HepG2 (cell line): Measurements from ENCODE around the gene SRRM3. TPM values are rescaled to one million over a fixed set of nuclear protein-coding genes. Genes with fewer than 3 reads are reported as not detected.

Experiments used
- ARID4A ChIP-seq: sonication (generic); formaldehyde crosslinking; IDR thresholded peaks from 2 replicates; pipeline ENCODE4 v1.5.0; 2020; ENCODE audit warnings: mild to moderate bottlenecking, missing genetic modification reagents, borderline replicate concordance
- CREM ChIP-seq, 2 experiments: sonication (generic) in 1 of 2; formaldehyde crosslinking in 1 of 2; IDR thresholded peaks; 2 replicates each; pipeline versions ENCODE4 v1.4.0 to v1.6.1; 2016 to 2020; ENCODE audit warnings: antibody characterized with exemption in 1 of 2, mild to moderate bottlenecking in 1 of 2, missing genetic modification reagents in 1 of 2
- DMAP1 ChIP-seq: IDR thresholded peaks from 2 replicates; pipeline ENCODE4 v1.6.1; 2016
- ETV5 ChIP-seq: IDR thresholded peaks from 2 replicates; pipeline ENCODE4 v1.6.1; 2018; ENCODE audit warnings: missing biosample characterization, missing genetic modification reagents, inconsistent platforms, borderline replicate concordance
- FOSL1 ChIP-seq: sonication (generic); formaldehyde crosslinking; IDR thresholded peaks from 2 replicates; pipeline ENCODE4 v1.9.0; 2021; ENCODE audit warnings: missing genetic modification reagents, borderline replicate concordance
- FOXA1 ChIP-seq, 2 experiments: fragments of 450-650 bp in 1 of 2; sonication (generic) in 1 of 2; formaldehyde crosslinking in 1 of 2; IDR thresholded peaks; 2 replicates each; pipeline versions ENCODE4 v1.4.0 to v1.6.1; 2016 to 2020; ENCODE audit warnings: missing genetic modification reagents in 1 of 2
- LCORL ChIP-seq, 2 experiments: fragments of 450-650 bp in 1 of 2; sonication (generic) in 1 of 2; formaldehyde crosslinking in 1 of 2; IDR thresholded peaks; 2 replicates each; pipeline versions ENCODE4 v1.5.0 to v1.6.1; 2017 to 2020; ENCODE audit warnings: antibody characterized with exemption in 1 of 2, missing genetic modification reagents in 1 of 2
- ZKSCAN1 ChIP-seq: fragments of 150-350 bp; IDR thresholded peaks from 2 replicates; pipeline ENCODE4 v1.6.1; 2014; ENCODE audit warnings: low read length
- ZNF3 ChIP-seq: IDR thresholded peaks from 2 replicates; pipeline ENCODE4 v1.7.0; 2017; ENCODE audit warnings: inconsistent platforms
- ZNF460 ChIP-seq: sonication (generic); formaldehyde crosslinking; IDR thresholded peaks from 2 replicates; pipeline ENCODE4 v1.5.1; 2020; ENCODE audit warnings: missing genetic modification reagents, mild to moderate bottlenecking, borderline replicate concordance
- ZSCAN5A ChIP-seq: sonication (generic); formaldehyde crosslinking; IDR thresholded peaks from 2 replicates; pipeline ENCODE4 v1.8.0; 2022; ENCODE audit warnings: mild to moderate bottlenecking, missing genetic modification reagents, borderline replicate concordance
- polyA plus RNA-seq, 8 experiments: library from polyadenylated mRNA; depleted of rRNA in 3 of 8; stranded (reverse) in 7 of 8; unstranded in 1 of 8; fragments of >200 nt; fragmentation: Illumina TruSeq in 4 of 8; extraction: Trizol in 4 of 8; gene quantifications; 2 replicates each; pipeline versions ENCODE4 v1.2.1 to v1.2.3, GENCODE V29; 2011 to 2016; ENCODE audit warnings: low read depth in 4 of 8, missing spikeins in 1 of 8, mixed read lengths in 1 of 8; ENCODE audit not compliant: insufficient read depth in 1 of 8
- total RNA-seq, 5 experiments: library from RNA; depleted of rRNA; stranded (reverse); fragments of >200 nt; fragmentation: Illumina TruSeq; extraction: Trizol; gene quantifications; 2 replicates each; pipeline ENCODE4 v1.2.3, GENCODE V29; 2016; ENCODE audit warnings: low read depth in 1 of 5
- TF ChIP-seq, protein P1 (sequence below): IDR thresholded peaks from 2 replicates; pipeline ENCODE4 v1.6.1; 2016; ENCODE audit warnings: mild to moderate bottlenecking
- TF ChIP-seq, protein P2 (sequence below): sonication (generic); formaldehyde crosslinking; IDR thresholded peaks from 2 replicates; pipeline ENCODE4 v1.8.0; 2022; ENCODE audit warnings: mild to moderate bottlenecking, missing genetic modification reagents
- TF ChIP-seq, protein P3 (sequence below): IDR thresholded peaks from 2 replicates; pipeline ENCODE4 v1.6.1; 2016

SRRM3 gene
- total and polyA plus RNA-seq, 2 of the 13 experiments (the other 11 are each of a cell fraction or from before 2014, with no cell fraction given) = 0.13 to 0.54 TPM

- no peak for TF ChIP-seq FOXA1 (IDR thresholded peaks at IDR 0.05)
- no peak for TF ChIP-seq FOXA1 (CRISPR knock-in tag; IDR thresholded peaks at IDR 0.05)
- peak; percentile 95 for TF ChIP-seq ZNF3 (CRISPR knock-in tag)
- peak; percentile 38; the same call in 1 of the 2 replicates for TF ChIP-seq ZKSCAN1
- TF ChIP-seq ZSCAN5A (CRISPR knock-in tag) = peak; percentile 75; the same call in 1 of the 2 replicates
- TF ChIP-seq, protein P1, sequence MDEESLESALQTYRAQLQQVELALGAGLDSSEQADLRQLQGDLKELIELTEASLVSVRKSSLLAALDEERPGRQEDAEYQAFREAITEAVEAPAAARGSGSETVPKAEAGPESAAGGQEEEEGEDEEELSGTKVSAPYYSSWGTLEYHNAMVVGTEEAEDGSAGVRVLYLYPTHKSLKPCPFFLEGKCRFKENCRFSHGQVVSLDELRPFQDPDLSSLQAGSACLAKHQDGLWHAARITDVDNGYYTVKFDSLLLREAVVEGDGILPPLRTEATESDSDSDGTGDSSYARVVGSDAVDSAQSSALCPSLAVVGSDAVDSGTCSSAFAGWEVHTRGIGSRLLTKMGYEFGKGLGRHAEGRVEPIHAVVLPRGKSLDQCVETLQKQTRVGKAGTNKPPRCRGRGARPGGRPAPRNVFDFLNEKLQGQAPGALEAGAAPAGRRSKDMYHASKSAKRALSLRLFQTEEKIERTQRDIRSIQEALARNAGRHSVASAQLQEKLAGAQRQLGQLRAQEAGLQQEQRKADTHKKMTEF = peak; percentile 87
- TF ChIP-seq, protein P2, sequence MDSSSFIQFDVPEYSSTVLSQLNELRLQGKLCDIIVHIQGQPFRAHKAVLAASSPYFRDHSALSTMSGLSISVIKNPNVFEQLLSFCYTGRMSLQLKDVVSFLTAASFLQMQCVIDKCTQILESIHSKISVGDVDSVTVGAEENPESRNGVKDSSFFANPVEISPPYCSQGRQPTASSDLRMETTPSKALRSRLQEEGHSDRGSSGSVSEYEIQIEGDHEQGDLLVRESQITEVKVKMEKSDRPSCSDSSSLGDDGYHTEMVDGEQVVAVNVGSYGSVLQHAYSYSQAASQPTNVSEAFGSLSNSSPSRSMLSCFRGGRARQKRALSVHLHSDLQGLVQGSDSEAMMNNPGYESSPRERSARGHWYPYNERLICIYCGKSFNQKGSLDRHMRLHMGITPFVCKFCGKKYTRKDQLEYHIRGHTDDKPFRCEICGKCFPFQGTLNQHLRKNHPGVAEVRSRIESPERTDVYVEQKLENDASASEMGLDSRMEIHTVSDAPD (CRISPR knock-in tag) = no peak
- TF ChIP-seq ARID4A (CRISPR knock-in tag) = peak; percentile 58; the same call in 1 of the 2 replicates
- no peak for TF ChIP-seq LCORL (IDR thresholded peaks at IDR 0.05)
- peak; percentile 86 for TF ChIP-seq LCORL (CRISPR knock-in tag; IDR thresholded peaks at IDR 0.05)
- TF ChIP-seq DMAP1 (CRISPR knock-in tag) = peak; percentile 66; the same call in 1 of the 2 replicates
- TF ChIP-seq, protein P3, sequence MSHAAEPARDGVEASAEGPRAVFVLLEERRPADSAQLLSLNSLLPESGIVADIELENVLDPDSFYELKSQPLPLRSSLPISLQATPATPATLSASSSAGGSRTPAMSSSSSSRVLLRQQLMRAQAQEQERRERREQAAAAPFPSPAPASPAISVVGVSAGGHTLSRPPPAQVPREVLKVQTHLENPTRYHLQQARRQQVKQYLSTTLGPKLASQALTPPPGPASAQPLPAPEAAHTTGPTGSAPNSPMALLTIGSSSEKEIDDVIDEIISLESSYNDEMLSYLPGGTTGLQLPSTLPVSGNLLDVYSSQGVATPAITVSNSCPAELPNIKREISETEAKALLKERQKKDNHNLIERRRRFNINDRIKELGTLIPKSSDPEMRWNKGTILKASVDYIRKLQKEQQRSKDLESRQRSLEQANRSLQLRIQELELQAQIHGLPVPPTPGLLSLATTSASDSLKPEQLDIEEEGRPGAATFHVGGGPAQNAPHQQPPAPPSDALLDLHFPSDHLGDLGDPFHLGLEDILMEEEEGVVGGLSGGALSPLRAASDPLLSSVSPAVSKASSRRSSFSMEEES (CRISPR knock-in tag) = peak; percentile 45
- TF ChIP-seq CREM (IDR thresholded peaks at IDR 0.05) = 0 out of 2 replicates have a peak, but pooled peaks have one; percentile 40
- no peak for TF ChIP-seq CREM (CRISPR knock-in tag; IDR thresholded peaks at IDR 0.05)
- TF ChIP-seq ZNF460 (CRISPR knock-in tag) = no peak
- peak; percentile 27; the same call in 1 of the 2 replicates for TF ChIP-seq ETV5 (CRISPR knock-in tag)
- TF ChIP-seq FOSL1 (CRISPR knock-in tag) = peak; percentile 48; the same call in 1 of the 2 replicates
These were observed 89.9 kb downstream of the SRRM3 start (continued) for GRCh38 chr7:76291351-76292212.
